Keratinocyte (primary cell): Measurements from ENCODE around the gene CDX1. TPM values are rescaled to one million over a fixed set of nuclear protein-coding genes. Genes with fewer than 3 reads are reported as not detected.

Source experiments
- DNase-seq: peaks from one replicate; pipeline ENCODE4 v3.0.0-alpha.2; 2011; ENCODE audit warnings: low read depth, missing footprints, low spot score
- FAIRE-seq: peaks from 2 replicates; lab custom pipeline; 2011; peaks lifted over from hg19 to GRCh38; lab: Jason Lieb, UNC
- H2AFZ ChIP-seq: 2 replicates; pipeline ENCODE4 v1.6.0; 2012; ENCODE audit warnings: low read length, control low read depth, inconsistent platforms; ENCODE audit not compliant: control insufficient read depth
- H3K27ac ChIP-seq: 2 replicates; pipeline ENCODE4 v1.5.1; 2011; ENCODE audit warnings: low read length; ENCODE audit not compliant: control insufficient read depth, insufficient read depth
- H3K27me3 ChIP-seq: 3 replicates; pipeline ENCODE4 v1.6.0; 2011; ENCODE audit warnings: low read length; ENCODE audit not compliant: control insufficient read depth, insufficient read depth; ENCODE audit errors: extremely low read depth
- H3K36me3 ChIP-seq, 2 experiments: 2 replicates in 1 of 2; 3 replicates in 1 of 2; pipeline ENCODE4 v1.5.1; 2011; ENCODE audit warnings: low read length in 2 of 2, mild to moderate bottlenecking in 1 of 2; ENCODE audit not compliant: control insufficient read depth in 2 of 2, insufficient read depth in 2 of 2; ENCODE audit errors: extremely low read depth in 1 of 2
- H3K4me1 ChIP-seq: 3 replicates; pipeline ENCODE4 v1.5.1; 2011; ENCODE audit warnings: low read length; ENCODE audit not compliant: control insufficient read depth, insufficient read depth; ENCODE audit errors: extremely low read depth
- H3K4me2 ChIP-seq: 3 replicates; pipeline ENCODE4 v1.6.0; 2011; ENCODE audit warnings: low read depth, low read length; ENCODE audit not compliant: control insufficient read depth, insufficient read depth; ENCODE audit errors: extremely low read depth
- H3K4me3 ChIP-seq, 3 experiments: fragments of 200-600 bp in 1 of 3; sonication (generic) in 1 of 3; 2 replicates in 2 of 3; 3 replicates in 1 of 3; pipeline ENCODE4 v1.5.1; 2011 to 2016; ENCODE audit warnings: low read length in 3 of 3, mild to moderate bottlenecking in 3 of 3, control low read depth in 2 of 3, inconsistent platforms in 1 of 3, low read depth in 1 of 3, mixed read lengths in 1 of 3, mixed run types in 1 of 3, moderate library complexity in 1 of 3; ENCODE audit not compliant: control insufficient read depth in 2 of 3, insufficient read depth in 2 of 3; ENCODE audit errors: extremely low read depth in 1 of 3
- H3K79me2 ChIP-seq: 2 replicates; pipeline ENCODE4 v1.6.0; 2012; ENCODE audit warnings: low read length; ENCODE audit not compliant: control insufficient read depth, insufficient read depth
- H3K9ac ChIP-seq: 3 replicates; pipeline ENCODE4 v1.6.0; 2011; ENCODE audit warnings: low read length; ENCODE audit not compliant: control insufficient read depth, insufficient read depth; ENCODE audit errors: extremely low read depth
- H3K9me1 ChIP-seq: 3 replicates; pipeline ENCODE4 v1.6.0; 2011; ENCODE audit warnings: low read length; ENCODE audit not compliant: control insufficient read depth, insufficient read depth; ENCODE audit errors: extremely low read depth
- H3K9me3 ChIP-seq: 2 replicates; pipeline ENCODE4 v1.5.1; 2012; ENCODE audit warnings: low read depth, low read length; ENCODE audit not compliant: control insufficient read depth
- H4K20me1 ChIP-seq: 3 replicates; pipeline ENCODE4 v1.6.0; 2011; ENCODE audit warnings: low read length; ENCODE audit not compliant: control insufficient read depth, insufficient read depth; ENCODE audit errors: extremely low read depth
- CTCF ChIP-seq, 3 experiments: IDR thresholded peaks in 1 of 3; conservative IDR thresholded peaks in 1 of 3; optimal IDR thresholded peaks in 1 of 3; 2 replicates in 2 of 3; 3 replicates in 1 of 3; pipeline versions ENCODE3 to v1.5.1; 2011; ENCODE audit warnings: low read length in 3 of 3, mild to moderate bottlenecking in 3 of 3, moderate library complexity in 2 of 3, control low read depth in 1 of 3, inconsistent platforms in 1 of 3; ENCODE audit not compliant: insufficient read depth in 2 of 3; ENCODE audit errors: extremely low read depth in 1 of 3
- EZH2 ChIP-seq: IDR thresholded peaks from one replicate; pipeline ENCODE4 v1.6.1; 2012; ENCODE audit warnings: inconsistent platforms, mild to moderate bottlenecking, low read length, moderate library complexity
- dilution Hi-C: fragments of 300-500 bp; cut with MboI; formaldehyde crosslinking; loops from one replicate; pipeline ENCODE4 v1.7.0; 2020; ENCODE audit warnings: low sequenced_read_pairs; ENCODE audit not compliant: extremely low pct_ligation_motif_present
- polyA plus RNA-seq, 5 experiments: library from polyadenylated mRNA; depleted of rRNA in 3 of 5; stranded (reverse) in 3 of 5; stranded (forward) in 1 of 5; unstranded in 1 of 5; fragments of >200 nt; gene quantifications; 1 replicate in 1 of 5; 2 replicates in 3 of 5; 3 replicates in 1 of 5; pipeline versions ENCODE4 v1.2.1 to v1.2.3, GENCODE V29; 2011 to 2012; ENCODE audit warnings: missing spikeins in 2 of 5, low read depth in 1 of 5, low replicate concordance in 1 of 5

Gene CDX1
- polyA plus RNA-seq, 1 donor (not counting 4 experiments of a cell fraction or from before 2014, with no cell fraction given): not detected

GRCh38 chr5:150125334-150125733 is 41.2 kb upstream of the CDX1 start:
- Histone ChIP-seq H3K36me3 (no peaks in the 10 kb centered on the region), H4K20me1 (no peaks in the 10 kb centered on the region), H3K9ac (no peak overlapping the region), H3K4me2 (no peak overlapping the region), H3K4me1 (peaks cover 7% of the 10 kb centered on the region), H3K27me3 (no peaks in the 10 kb centered on the region), H3K9me1 (no peaks in the 10 kb centered on the region), H3K4me3 (no peak overlapping the region), H3K9me3 (no peaks in the 10 kb centered on the region), H3K79me2 (no peaks in the 10 kb centered on the region), H2AFZ (no peak overlapping the region), H3K27ac (no peak overlapping the region)
- no peak for FAIRE-seq
- dilution Hi-C loops: no loop called here
- DNase-seq: no peak
- TF ChIP-seq CTCF (optimal IDR thresholded peaks at IDR 0.05 in 1 of 3, IDR thresholded peaks at IDR 0.05 in 1 of 3, conservative IDR thresholded peaks at IDR 0.05 in 1 of 3; ENCODE audit: extremely low read depth in 1 of 3, insufficient read depth in 2 of 3, low read length in 3 of 3) (no peak), EZH2 (no peak)

- Histone ChIP-seq H3K4me3 (no peak overlapping the region), H4K20me1 (no peaks in the 10 kb centered on the region), H3K4me1 (peaks cover 7% of the 10 kb centered on the region), H3K4me2 (no peak overlapping the region), H3K9me1 (no peaks in the 10 kb centered on the region), H3K79me2 (no peaks in the 10 kb centered on the region), H3K27me3 (no peaks in the 10 kb centered on the region), H3K9me3 (no peaks in the 10 kb centered on the region), H2AFZ (no peak overlapping the region), H3K9ac (no peak overlapping the region), H3K27ac (no peak overlapping the region), H3K36me3 (no peaks in the 10 kb centered on the region)
- dilution Hi-C loops: no loop called here
- DNase-seq (no peak), FAIRE-seq (no peak)
- TF ChIP-seq CTCF (optimal IDR thresholded peaks at IDR 0.05 in 1 of 3, IDR thresholded peaks at IDR 0.05 in 1 of 3, conservative IDR thresholded peaks at IDR 0.05 in 1 of 3; ENCODE audit: extremely low read depth in 1 of 3, insufficient read depth in 2 of 3, low read length in 3 of 3) (no peak), EZH2 (no peak)
Observed at GRCh38 chr5:150126199-150126920, 40.2 kb upstream of the CDX1 start.
